Activated B cell treated with CpG ODN at 0.5 μM for 24 hours (primary cell): ENCODE results near the gene DMRT1. TPM values are rescaled to one million over a fixed set of nuclear protein-coding genes. Genes with fewer than 3 reads are reported as not detected.

Experiments
- ATAC-seq: fragments of 200-7000 bp; cut with Tn5 transposase; one replicate; pipeline ENCODE4 v1.10.0; 2021; ENCODE audit warnings: low read depth, mild to moderate bottlenecking, moderate library complexity
- CTCF ChIA-PET: fragments of 350-600 bp; sonication (Branson Sonifier 250); formaldehyde crosslinking; loops from one replicate; lab custom pipeline; 2021; ENCODE audit warnings: antibody characterized with exemption; lab: Charles Lee
- POLR2A ChIA-PET: fragments of 350-600 bp; sonication (Branson Sonifier 250); formaldehyde crosslinking; loops from one replicate; lab custom pipeline; 2021; ENCODE audit warnings: antibody characterized with exemption; lab: Charles Lee
- DNase-seq: peaks from one replicate; pipeline ENCODE4 v3.0.0; 2022
- H3K27ac Mint-ChIP-seq: one replicate; pipeline ENCODE4 v1.8.0; 2020; ENCODE audit warnings: mixed read lengths
- H3K27me3 Mint-ChIP-seq: one replicate; pipeline ENCODE4 v1.8.0; 2021; ENCODE audit warnings: mixed read lengths
- H3K36me3 Mint-ChIP-seq: one replicate; pipeline ENCODE4 v1.8.0; 2021; ENCODE audit warnings: low read depth, mixed read lengths
- H3K4me1 Mint-ChIP-seq: one replicate; pipeline ENCODE4 v1.8.0; 2021; ENCODE audit warnings: mixed read lengths
- H3K4me3 Mint-ChIP-seq: one replicate; pipeline ENCODE4 v1.8.0; 2020; ENCODE audit warnings: mild to moderate bottlenecking, mixed read lengths
- H3K9me3 Mint-ChIP-seq: one replicate; pipeline ENCODE4 v1.8.0; 2020; ENCODE audit warnings: mixed read lengths
- CTCF ChIP-seq: fragments of 200-600 bp; IDR thresholded peaks from one replicate; pipeline ENCODE4 v1.8.0; 2022; ENCODE audit warnings: antibody characterized with exemption, mild to moderate bottlenecking
- intact Hi-C: fragments of 100-400 bp; cut with micrococcal nuclease; formaldehyde crosslinking; loops from one replicate; pipeline ENCODE4 v1.15.1; 2024
- total RNA-seq: library from RNA; stranded (reverse); gene quantifications from 2 replicates; pipeline ENCODE4 v1.2.3, GENCODE V29; 2022

Gene DMRT1
- total RNA-seq, 1 donor from 2014 or later = not detected

DNA sequence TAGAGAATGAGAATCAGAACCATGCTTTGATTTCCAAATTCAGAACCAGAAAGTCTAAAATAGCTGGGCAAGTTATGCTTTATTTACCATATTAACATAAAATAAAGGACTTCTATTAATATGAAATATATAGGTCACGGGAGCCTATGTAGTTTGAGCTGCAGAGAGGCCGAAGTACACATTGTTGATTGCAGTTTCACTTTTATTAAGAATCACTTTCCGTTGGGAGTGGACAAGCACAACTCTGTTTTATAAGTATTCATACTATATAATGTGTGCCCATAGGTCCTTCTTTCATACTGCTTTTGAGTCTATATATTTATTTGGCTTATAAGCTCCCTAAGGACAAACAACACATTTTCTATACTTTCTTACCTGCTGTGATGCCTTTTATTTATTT, 76.2 kb downstream of the DMRT1 start:
- POLR2A ChIA-PET = no interaction called here
- Mint-ChIP-seq H3K9me3 (no peaks in the 10 kb centered on the region), H3K36me3 (no peaks in the 10 kb centered on the region), H3K27me3 (peaks cover 8% of the 10 kb centered on the region), H3K27ac (no peak overlapping the region), H3K4me3 (no peak overlapping the region), H3K4me1 (no peaks in the 10 kb centered on the region)
- CTCF ChIA-PET = no interaction called here
- intact Hi-C loops = no loop called here
- DNase-seq = no peak
- no peak for TF ChIP-seq CTCF
- no peak for ATAC-seq

GRCh38 chr9:920927-921326, 79.4 kb downstream of the DMRT1 start:
- POLR2A ChIA-PET = no interaction called here
- Mint-ChIP-seq H3K9me3 (no peaks in the 10 kb centered on the region), H3K4me3 (no peak overlapping the region), H3K27me3 (peaks cover 3% of the 10 kb centered on the region), H3K27ac (no peak overlapping the region), H3K4me1 (no peaks in the 10 kb centered on the region), H3K36me3 (no peaks in the 10 kb centered on the region)
- ATAC-seq (no peak), DNase-seq (no peak)
- CTCF ChIA-PET = no interaction called here
- intact Hi-C loops = no loop called here
- TF ChIP-seq CTCF = no peak

- no peak overlapping the region for H3K27ac Mint-ChIP-seq
- no peak for TF ChIP-seq CTCF
- H3K36me3 Mint-ChIP-seq = no peaks in the 10 kb centered on the region
- ATAC-seq (no peak), DNase-seq (no peak)
- ChIA-PET POLR2A (no interaction called here), CTCF (no interaction called here)
- H3K4me3 Mint-ChIP-seq = no peak overlapping the region
- H3K27me3 Mint-ChIP-seq = peaks cover 1% of the 10 kb centered on the region
- H3K4me1 Mint-ChIP-seq = no peaks in the 10 kb centered on the region
- intact Hi-C loops = no loop called here
- H3K9me3 Mint-ChIP-seq = no peaks in the 10 kb centered on the region
Measured at GRCh38 chr9:922171-922570, 80.7 kb downstream of the DMRT1 start.

GRCh38 chr9:922731-923130, 81.2 kb downstream of the DMRT1 start:
- intact Hi-C loops = no loop called here
- TF ChIP-seq CTCF = no peak
- Mint-ChIP-seq H3K27me3 (peaks cover 1% of the 10 kb centered on the region), H3K36me3 (no peaks in the 10 kb centered on the region), H3K27ac (no peak overlapping the region), H3K4me3 (no peak overlapping the region), H3K9me3 (no peaks in the 10 kb centered on the region), H3K4me1 (no peaks in the 10 kb centered on the region)
- ChIA-PET CTCF (no interaction called here), POLR2A (interaction anchor here (0.6 kb wide), 1 partner anchor 177 kb away, joined by 5 read pairs; no protein-coding TSS in a partner anchor)
- DNase-seq = no peak
- no peak for ATAC-seq

DNA sequence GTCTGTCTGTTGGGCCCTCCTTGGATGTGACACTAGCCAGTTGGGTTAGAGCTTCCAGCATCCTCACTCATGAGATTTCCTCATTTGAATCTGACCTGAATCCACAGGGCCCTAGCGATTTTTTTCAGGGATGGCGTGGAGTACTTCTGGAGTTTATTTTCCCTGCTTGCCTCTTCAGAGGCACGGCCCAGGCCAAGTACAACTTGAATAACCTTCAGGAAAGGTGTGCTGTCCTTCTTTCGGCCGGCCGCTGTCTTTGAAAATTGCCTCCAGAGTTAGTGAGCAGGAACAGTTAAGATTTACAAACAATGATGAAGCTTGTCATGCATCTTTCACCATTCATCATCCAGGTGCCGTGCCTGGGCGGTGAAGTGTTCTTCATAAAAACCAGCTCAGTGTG, 85.5 kb downstream of the DMRT1 start:
- Mint-ChIP-seq H3K9me3 (no peaks in the 10 kb centered on the region), H3K4me3 (no peak overlapping the region), H3K27me3 (peaks cover 4% of the 10 kb centered on the region), H3K36me3 (no peaks in the 10 kb centered on the region), H3K4me1 (no peaks in the 10 kb centered on the region), H3K27ac (no peak overlapping the region)
- POLR2A ChIA-PET = no interaction called here
- intact Hi-C loops = no loop called here
- no peak for DNase-seq
- ATAC-seq = no peak
- CTCF ChIA-PET = no interaction called here
- TF ChIP-seq CTCF = no peak
